Lung (tissue), 12 donors: ENCODE measurements around the gene AGAP1. TPM values are rescaled to one million over a fixed set of nuclear protein-coding genes. Genes with fewer than 3 reads are reported as not detected.

ENCODE experiments used
- ATAC-seq: fragments of 200-7000 bp; cut with Tn5 transposase; one replicate; pipeline ENCODE4 v1.9.1; 2020; ENCODE audit warnings: moderate number of reproducible peaks; ENCODE audit not compliant: insufficient read depth, low FRiP score
- DNase-seq, 3 donors: peaks; one replicate each; pipeline ENCODE4 v3.0.0-alpha.2; 2013 to 2017
- H3K27ac ChIP-seq, 2 donors: one replicate each; pipeline ENCODE4 v1.5.1; 2013; ENCODE audit warnings: mild to moderate bottlenecking in 2 of 2, moderate library complexity in 2 of 2, control low read depth in 1 of 2, inconsistent platforms in 1 of 2, low read depth in 1 of 2, low read length in 1 of 2
- H3K27me3 ChIP-seq, 3 donors: one replicate each; pipeline ENCODE4 v1.5.1; 2013; ENCODE audit warnings: low read length in 2 of 3; ENCODE audit not compliant: control insufficient read depth in 3 of 3, insufficient read depth in 3 of 3
- H3K36me3 ChIP-seq, 4 donors: one replicate each; pipeline ENCODE4 v1.5.1; 2013; ENCODE audit warnings: low read length in 4 of 4, mild to moderate bottlenecking in 1 of 4, moderate library complexity in 1 of 4; ENCODE audit not compliant: control insufficient read depth in 4 of 4, insufficient read depth in 4 of 4
- H3K4me1 ChIP-seq, 5 donors: one replicate each; pipeline ENCODE4 v1.5.1; 2013; ENCODE audit warnings: low read length in 5 of 5, mild to moderate bottlenecking in 2 of 5, moderate library complexity in 1 of 5; ENCODE audit not compliant: control insufficient read depth in 5 of 5, insufficient read depth in 5 of 5
- H3K4me3 ChIP-seq: one replicate; pipeline ENCODE4 v1.5.1; 2013; ENCODE audit warnings: mild to moderate bottlenecking, control low read depth, moderate library complexity
- H3K9ac ChIP-seq, 2 donors: one replicate each; pipeline ENCODE4 v1.5.1; 2013; ENCODE audit warnings: low read length in 2 of 2, control low read depth in 1 of 2; ENCODE audit not compliant: insufficient read depth in 1 of 2
- H3K9me3 ChIP-seq, 4 donors: one replicate each; pipeline ENCODE4 v1.5.1; 2013; ENCODE audit warnings: low read length in 3 of 4, mild to moderate bottlenecking in 1 of 4, moderate library complexity in 1 of 4; ENCODE audit not compliant: control insufficient read depth in 4 of 4, insufficient read depth in 3 of 4
- WGBS, 2 donors: extraction: QIAGEN DNeasy Blood & Tissue Kit; methylation state at CpG; one replicate each; pipeline ENCODE4 v1.1.7; 2013; 5-methylcytosine and 5-hydroxymethylcytosine counted together
- polyA plus RNA-seq, 2 donors: library from polyadenylated mRNA; stranded (reverse); fragments of 200-250 nt; gene quantifications; one replicate each; pipeline ENCODE4 v1.2.1, GENCODE V29; 2013
- total RNA-seq, 2 donors: library from RNA; depleted of rRNA in 1 of 2; stranded (reverse); fragments of >200 nt in 1 of 2; gene quantifications; one replicate each; pipeline ENCODE4 v1.2.1, GENCODE V29; 2014 to 2021
- TF ChIP-seq, protein P1 (sequence below): IDR thresholded peaks from 2 replicates; pipeline ENCODE4 v1.5.1; 2012; ENCODE audit warnings: mild to moderate bottlenecking; ENCODE audit errors: control extremely low read depth, extremely low read depth
- donor health status: control.
- donor health status: control.
- donor health status: Bipolar disorder and iron deficiency.
- donor health status: healthy.
- donor health status: DM: yes; HTN: yes; CAD: no.

Gene AGAP1
- total and polyA plus RNA-seq, 4 donors: 6.6 to 39.4 (median 20.2) TPM

- TF ChIP-seq, protein P1, sequence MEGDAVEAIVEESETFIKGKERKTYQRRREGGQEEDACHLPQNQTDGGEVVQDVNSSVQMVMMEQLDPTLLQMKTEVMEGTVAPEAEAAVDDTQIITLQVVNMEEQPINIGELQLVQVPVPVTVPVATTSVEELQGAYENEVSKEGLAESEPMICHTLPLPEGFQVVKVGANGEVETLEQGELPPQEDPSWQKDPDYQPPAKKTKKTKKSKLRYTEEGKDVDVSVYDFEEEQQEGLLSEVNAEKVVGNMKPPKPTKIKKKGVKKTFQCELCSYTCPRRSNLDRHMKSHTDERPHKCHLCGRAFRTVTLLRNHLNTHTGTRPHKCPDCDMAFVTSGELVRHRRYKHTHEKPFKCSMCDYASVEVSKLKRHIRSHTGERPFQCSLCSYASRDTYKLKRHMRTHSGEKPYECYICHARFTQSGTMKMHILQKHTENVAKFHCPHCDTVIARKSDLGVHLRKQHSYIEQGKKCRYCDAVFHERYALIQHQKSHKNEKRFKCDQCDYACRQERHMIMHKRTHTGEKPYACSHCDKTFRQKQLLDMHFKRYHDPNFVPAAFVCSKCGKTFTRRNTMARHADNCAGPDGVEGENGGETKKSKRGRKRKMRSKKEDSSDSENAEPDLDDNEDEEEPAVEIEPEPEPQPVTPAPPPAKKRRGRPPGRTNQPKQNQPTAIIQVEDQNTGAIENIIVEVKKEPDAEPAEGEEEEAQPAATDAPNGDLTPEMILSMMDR: no peak
- H3K27me3 ChIP-seq: no peaks in the 10 kb centered on the region
- DNase-seq (no peak), ATAC-seq (no peak)
- H3K36me3 ChIP-seq: peaks cover 0 to 5% (median 0%) of the 10 kb centered on the region in 4 donors
- 92 to 95% methylated on average over 4 of the region's 4 CpGs for WGBS, 2 donors
- peaks cover 0 to 2% (median 0%) of the 10 kb centered on the region in 5 donors for H3K4me1 ChIP-seq
- no peaks in the 10 kb centered on the region for H3K9me3 ChIP-seq
- H3K4me3 ChIP-seq: no peak overlapping the region
- no peak overlapping the region for H3K27ac ChIP-seq
- H3K9ac ChIP-seq: no peak overlapping the region
Measured at GRCh38 chr2:235955664-235956063, 461.8 kb downstream of the AGAP1 start.

DNA sequence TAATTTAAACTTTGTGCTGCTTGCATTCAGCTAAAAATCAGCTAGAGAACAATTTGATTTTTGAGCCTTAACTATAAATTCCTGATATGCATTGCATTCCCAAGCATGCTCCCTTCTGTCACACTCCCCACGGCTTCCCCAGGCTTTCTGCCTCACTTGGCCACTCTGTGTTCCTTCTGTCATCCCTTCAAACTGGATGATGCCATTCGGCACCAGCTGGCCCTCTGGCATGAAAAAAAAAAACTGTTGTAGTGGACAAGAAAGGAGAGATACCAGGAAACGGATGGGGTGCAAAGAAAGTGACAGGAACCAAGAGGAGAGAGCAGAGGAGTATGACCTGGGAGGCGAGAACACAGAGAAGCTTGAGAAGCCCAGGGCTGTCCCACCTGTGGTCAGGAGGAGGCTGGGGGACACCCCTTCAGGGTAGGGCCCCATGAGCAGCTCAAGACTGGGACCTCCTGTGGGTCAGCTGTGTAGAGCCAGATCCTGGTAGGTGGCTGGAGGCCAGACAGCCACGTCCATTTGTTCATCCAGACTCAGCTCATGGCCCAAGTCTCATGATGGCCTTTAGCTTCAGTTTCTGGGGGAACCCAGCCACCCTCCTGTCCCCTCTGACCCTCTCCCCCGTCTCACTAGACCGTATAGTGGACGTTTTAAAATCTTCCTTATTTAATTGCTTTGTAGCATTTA is 462.6 kb downstream of the AGAP1 start:
- H3K27me3 ChIP-seq: no peaks in the 10 kb centered on the region
- H3K4me3 ChIP-seq: no peak overlapping the region
- TF ChIP-seq, protein P1: no peak
- H3K9me3 ChIP-seq: no peaks in the 10 kb centered on the region
- peaks cover 0 to 7% (median 0%) of the 10 kb centered on the region in 4 donors for H3K36me3 ChIP-seq
- DNase-seq (no peak), ATAC-seq (no peak)
- H3K9ac ChIP-seq: no peak overlapping the region
- peaks cover 0 to 2% (median 0%) of the 10 kb centered on the region in 5 donors for H3K4me1 ChIP-seq
- WGBS, 2 donors: 87 to 89% methylated on average over 8 of the region's 8 CpGs
- H3K27ac ChIP-seq: no peak overlapping the region

- Histone ChIP-seq H3K9me3 (no peaks in the 10 kb centered on the region), H3K36me3 (peaks cover 0 to 7% (median 0%) of the 10 kb centered on the region in 4 donors), H3K4me1 (peaks cover 0 to 2% (median 0%) of the 10 kb centered on the region in 5 donors), H3K9ac (no peak overlapping the region), H3K4me3 (no peak overlapping the region), H3K27ac (no peak overlapping the region), H3K27me3 (no peaks in the 10 kb centered on the region)
- DNase-seq (no peak), ATAC-seq (no peak)
- TF ChIP-seq, protein P1: no peak
- 91 to 95% methylated on average over 9 of the region's 9 CpGs for WGBS, 2 donors
Measured at GRCh38 chr2:235957251-235957650, 463.4 kb downstream of the AGAP1 start.
